Measurements from ENCODE around the gene KCNG4. TPM values are rescaled to one million over a fixed set of nuclear protein-coding genes. Genes with fewer than 3 reads are reported as not detected.

Gene KCNG4
- total and polyA plus RNA-seq, 4 donors: not detected

DNA sequence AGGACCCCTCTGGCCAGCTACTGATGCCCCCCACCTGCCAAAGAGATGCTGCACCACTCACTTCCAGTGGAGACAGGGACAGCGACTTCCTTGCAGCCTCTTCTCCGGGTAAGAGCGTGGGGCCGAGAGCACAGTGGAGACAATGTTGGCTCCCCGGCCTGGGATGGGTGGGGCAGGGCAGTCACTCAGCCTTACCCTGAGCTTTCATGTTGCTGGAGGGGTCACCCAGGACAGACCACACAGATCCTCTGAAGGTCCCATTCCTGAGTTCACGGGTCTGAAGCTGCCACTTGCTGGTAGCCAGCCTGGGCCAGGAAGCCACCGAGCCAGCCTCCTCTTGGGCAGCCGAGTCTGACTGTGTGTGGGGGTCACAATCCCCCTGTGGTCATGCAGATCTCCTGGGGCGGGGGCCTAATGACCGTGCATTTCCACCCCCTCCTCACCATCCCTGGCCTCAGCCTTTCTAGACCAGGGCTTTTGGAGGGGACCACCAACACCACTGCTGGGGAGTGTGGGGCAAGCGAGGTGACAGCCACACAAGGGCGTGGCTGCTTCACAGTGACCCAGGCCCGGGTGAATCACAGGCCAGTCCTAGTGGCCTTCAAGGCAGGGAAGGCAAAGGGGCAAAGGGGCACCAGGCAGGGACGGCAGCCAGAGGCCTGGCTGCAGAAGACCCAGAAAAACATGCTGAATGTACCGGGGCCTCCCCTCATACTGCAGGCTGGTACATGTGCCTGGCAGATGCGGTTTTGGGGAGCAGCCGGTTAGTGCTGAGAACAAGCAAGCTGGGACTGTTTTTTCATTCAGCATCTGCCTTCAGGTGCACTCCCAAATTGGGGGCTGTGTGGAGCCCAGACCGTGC lies 63.4 kb downstream of the KCNG4 start:
- DNase-seq (ENCODE audit: low spot score): no peak
- Histone ChIP-seq H3K4me1 (ENCODE audit: control insufficient read depth in 4 of 4, insufficient read depth in 4 of 4, low read length in 3 of 4) (peaks cover 0 to 21% (median 13%) of the 10 kb centered on the region in 4 donors), H3K27me3 (ENCODE audit: control insufficient read depth in 4 of 4, insufficient read depth in 4 of 4, low read length in 3 of 4) (no peaks in the 10 kb centered on the region), H3K9me3 (ENCODE audit: control insufficient read depth in 4 of 4, low read length in 3 of 4) (no peaks in the 10 kb centered on the region), H3K36me3 (ENCODE audit: control insufficient read depth in 4 of 4, insufficient read depth in 3 of 4, low read depth in 1 of 4, low read length in 3 of 4) (peaks cover 0 to 31% (median 9%) of the 10 kb centered on the region in 4 donors), H3K4me3 (ENCODE audit: low read depth in 1 of 3, low read length in 3 of 3) (no peak overlapping the region), H3K9ac (ENCODE audit: low read depth in 1 of 2, low read length in 2 of 2) (no peak overlapping the region), H3K27ac (ENCODE audit: low read depth in 1 of 2, low read length in 2 of 2) (peak overlapping the region; percentile 0 to 64)
- TF ChIP-seq SP1 (IDR thresholded peaks at IDR 0.05) (no peak), HNF4A (conservative IDR thresholded peaks at IDR 0.05) (no peak), JUND (IDR thresholded peaks at IDR 0.05) (no peak), GABPA (IDR thresholded peaks at IDR 0.05 in 1 of 2, conservative IDR thresholded peaks at IDR 0.05 in 1 of 2) (no peak), FOXA2 (IDR thresholded peaks at IDR 0.05) (no peak), HNF4G (IDR thresholded peaks at IDR 0.05) (no peak), FOXA1 (IDR thresholded peaks at IDR 0.05) (no peak)
- TF ChIP-seq, protein P1, sequence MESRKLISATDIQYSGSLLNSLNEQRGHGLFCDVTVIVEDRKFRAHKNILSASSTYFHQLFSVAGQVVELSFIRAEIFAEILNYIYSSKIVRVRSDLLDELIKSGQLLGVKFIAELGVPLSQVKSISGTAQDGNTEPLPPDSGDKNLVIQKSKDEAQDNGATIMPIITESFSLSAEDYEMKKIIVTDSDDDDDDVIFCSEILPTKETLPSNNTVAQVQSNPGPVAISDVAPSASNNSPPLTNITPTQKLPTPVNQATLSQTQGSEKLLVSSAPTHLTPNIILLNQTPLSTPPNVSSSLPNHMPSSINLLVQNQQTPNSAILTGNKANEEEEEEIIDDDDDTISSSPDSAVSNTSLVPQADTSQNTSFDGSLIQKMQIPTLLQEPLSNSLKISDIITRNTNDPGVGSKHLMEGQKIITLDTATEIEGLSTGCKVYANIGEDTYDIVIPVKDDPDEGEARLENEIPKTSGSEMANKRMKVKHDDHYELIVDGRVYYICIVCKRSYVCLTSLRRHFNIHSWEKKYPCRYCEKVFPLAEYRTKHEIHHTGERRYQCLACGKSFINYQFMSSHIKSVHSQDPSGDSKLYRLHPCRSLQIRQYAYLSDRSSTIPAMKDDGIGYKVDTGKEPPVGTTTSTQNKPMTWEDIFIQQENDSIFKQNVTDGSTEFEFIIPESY (IDR thresholded peaks at IDR 0.05): no peak
- 61% methylated on average over 18 of the region's 18 CpGs for WGBS

DNA sequence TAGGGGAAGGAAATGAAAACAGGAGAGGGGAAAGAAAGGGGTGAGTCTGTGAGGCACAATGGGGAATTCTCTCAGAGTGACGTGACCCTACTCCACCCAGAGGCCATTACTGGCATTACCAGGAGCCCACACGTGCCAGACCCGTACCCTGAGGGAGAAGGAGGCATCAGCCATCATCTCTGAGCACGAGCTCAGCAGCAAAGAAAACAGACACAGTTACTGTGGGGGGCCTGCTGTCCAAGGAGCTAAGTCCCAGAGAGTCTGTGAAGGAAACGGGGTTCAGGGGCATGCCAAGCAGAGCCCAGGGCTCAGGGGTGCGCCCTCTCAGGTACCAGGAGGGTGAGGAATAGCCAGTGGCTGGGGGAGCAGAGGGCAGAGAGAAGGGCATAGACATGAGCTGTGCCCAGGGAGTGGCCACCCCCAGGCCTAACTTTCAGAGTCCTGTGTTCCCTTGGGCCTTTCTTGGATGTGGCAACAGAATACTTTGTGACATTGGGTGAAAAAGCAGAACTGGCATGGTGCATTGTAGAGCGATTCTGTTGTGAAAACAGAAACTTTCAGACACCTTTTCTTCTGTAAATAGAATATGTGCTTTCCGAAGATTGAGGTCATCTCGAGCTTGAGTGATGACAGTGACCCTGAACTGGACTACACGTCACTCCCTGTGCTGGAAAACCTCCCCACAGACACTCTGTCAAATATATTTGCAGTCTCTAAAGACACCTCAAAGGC lies 64.3 kb downstream of the KCNG4 start:
- H3K27me3 ChIP-seq (ENCODE audit: control insufficient read depth in 4 of 4, insufficient read depth in 4 of 4, low read length in 3 of 4): no peaks in the 10 kb centered on the region
- H3K9me3 ChIP-seq (ENCODE audit: control insufficient read depth in 4 of 4, low read length in 3 of 4): no peaks in the 10 kb centered on the region
- H3K4me1 ChIP-seq (ENCODE audit: control insufficient read depth in 4 of 4, insufficient read depth in 4 of 4, low read length in 3 of 4): peaks cover 0 to 21% (median 13%) of the 10 kb centered on the region in 4 donors
- H3K4me3 ChIP-seq (ENCODE audit: low read depth in 1 of 3, low read length in 3 of 3): no peak overlapping the region
- peak overlapping the region in 1 of 2 donors; percentile 64 for H3K27ac ChIP-seq (ENCODE audit: low read depth in 1 of 2, low read length in 2 of 2)
- DNase-seq (ENCODE audit: low spot score): no peak
- H3K9ac ChIP-seq (ENCODE audit: low read depth in 1 of 2, low read length in 2 of 2): no peak overlapping the region
- 19% methylated on average over 10 of the region's 10 CpGs for WGBS
- TF ChIP-seq YY1 (IDR thresholded peaks at IDR 0.05) (no peak), JUND (IDR thresholded peaks at IDR 0.05) (no peak), RAD21 (IDR thresholded peaks at IDR 0.05) (peak; percentile 82 to 85), TAF1 (conservative IDR thresholded peaks at IDR 0.05) (no peak), NR2F2 (IDR thresholded peaks at IDR 0.05) (no peak), SP1 (IDR thresholded peaks at IDR 0.05) (no peak), FOXA1 (IDR thresholded peaks at IDR 0.05) (no peak), HNF4G (IDR thresholded peaks at IDR 0.05) (no peak), HNF4A (conservative IDR thresholded peaks at IDR 0.05) (no peak), RXRA (IDR thresholded peaks at IDR 0.05) (no peak), FOXA2 (IDR thresholded peaks at IDR 0.05) (no peak), EGR1 (IDR thresholded peaks at IDR 0.05; ENCODE audit: low read depth in 2 of 2) (no peak)
- TF ChIP-seq, protein P2, sequence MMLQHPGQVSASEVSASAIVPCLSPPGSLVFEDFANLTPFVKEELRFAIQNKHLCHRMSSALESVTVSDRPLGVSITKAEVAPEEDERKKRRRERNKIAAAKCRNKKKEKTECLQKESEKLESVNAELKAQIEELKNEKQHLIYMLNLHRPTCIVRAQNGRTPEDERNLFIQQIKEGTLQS (IDR thresholded peaks at IDR 0.05): no peak
- TF ChIP-seq, protein P3, sequence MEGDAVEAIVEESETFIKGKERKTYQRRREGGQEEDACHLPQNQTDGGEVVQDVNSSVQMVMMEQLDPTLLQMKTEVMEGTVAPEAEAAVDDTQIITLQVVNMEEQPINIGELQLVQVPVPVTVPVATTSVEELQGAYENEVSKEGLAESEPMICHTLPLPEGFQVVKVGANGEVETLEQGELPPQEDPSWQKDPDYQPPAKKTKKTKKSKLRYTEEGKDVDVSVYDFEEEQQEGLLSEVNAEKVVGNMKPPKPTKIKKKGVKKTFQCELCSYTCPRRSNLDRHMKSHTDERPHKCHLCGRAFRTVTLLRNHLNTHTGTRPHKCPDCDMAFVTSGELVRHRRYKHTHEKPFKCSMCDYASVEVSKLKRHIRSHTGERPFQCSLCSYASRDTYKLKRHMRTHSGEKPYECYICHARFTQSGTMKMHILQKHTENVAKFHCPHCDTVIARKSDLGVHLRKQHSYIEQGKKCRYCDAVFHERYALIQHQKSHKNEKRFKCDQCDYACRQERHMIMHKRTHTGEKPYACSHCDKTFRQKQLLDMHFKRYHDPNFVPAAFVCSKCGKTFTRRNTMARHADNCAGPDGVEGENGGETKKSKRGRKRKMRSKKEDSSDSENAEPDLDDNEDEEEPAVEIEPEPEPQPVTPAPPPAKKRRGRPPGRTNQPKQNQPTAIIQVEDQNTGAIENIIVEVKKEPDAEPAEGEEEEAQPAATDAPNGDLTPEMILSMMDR (IDR thresholded peaks at IDR 0.05; ENCODE audit: low read depth, low read length, missing input control): peak; percentile 89
- TF ChIP-seq, protein P4, sequence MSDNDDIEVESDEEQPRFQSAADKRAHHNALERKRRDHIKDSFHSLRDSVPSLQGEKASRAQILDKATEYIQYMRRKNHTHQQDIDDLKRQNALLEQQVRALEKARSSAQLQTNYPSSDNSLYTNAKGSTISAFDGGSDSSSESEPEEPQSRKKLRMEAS (IDR thresholded peaks at IDR 0.05): no peak
- H3K36me3 ChIP-seq (ENCODE audit: control insufficient read depth in 4 of 4, insufficient read depth in 3 of 4, low read depth in 1 of 4, low read length in 3 of 4): peaks cover 0 to 22% (median 6%) of the 10 kb centered on the region in 4 donors

All from liver (tissue), 9 donors.